Measurements from ENCODE around the gene NAV3.

- no peak for TF ChIP-seq CTCF (IDR thresholded peaks at IDR 0.05)
- no peak for TF ChIP-seq EZH2 (IDR thresholded peaks at IDR 0.05; ENCODE audit: borderline replicate concordance, insufficient read depth, low read depth, low read length, poor library complexity, severe bottlenecking)
Observed at GRCh38 chr12:78087363-78087675, 256.6 kb downstream of the NAV3 start.
